Spleen (tissue), 7 donors: ENCODE data around the gene OTUD4.

Source experiments
- CTCF ChIP-seq, 11 experiments: fragments of 200-600 bp in 7 of 11; fragments of 450-650 bp in 4 of 11; sonication (generic) in 4 of 11; IDR thresholded peaks in 8 of 11; conservative IDR thresholded peaks in 3 of 11; 1 replicate in 7 of 11; 2 replicates in 4 of 11; pipeline versions ENCODE4 v1.4.0 to v1.8.0; 2016 to 2021; ENCODE audit warnings: antibody characterized with exemption in 11 of 11, inconsistent platforms in 4 of 11, mild to moderate bottlenecking in 1 of 11
- POLR2A ChIP-seq, 3 donors: fragments of 450-650 bp; IDR thresholded peaks; one replicate each; pipeline ENCODE4 v1.5.1; 2017; ENCODE audit warnings: antibody characterized with exemption in 3 of 3, mild to moderate bottlenecking in 1 of 3
- POLR2AphosphoS5 ChIP-seq, 3 donors: sonication (generic); formaldehyde crosslinking; IDR thresholded peaks; one replicate each; pipeline ENCODE4 v1.5.1; 2017; ENCODE audit warnings: antibody characterized with exemption in 3 of 3
- donor health status: DM: no; HTN: no; CAD: no; lungs with moderate emphysema.
- donor health status: DM: no; HTN: no; CAD: no.
- donor health status: DM: no; HTN: no; CAD: no.

- no peak for TF ChIP-seq CTCF (IDR thresholded peaks at IDR 0.05 in 8 of 11, conservative IDR thresholded peaks at IDR 0.05 in 3 of 11)
- TF ChIP-seq POLR2A (IDR thresholded peaks at IDR 0.05), result no peak
- no peak for TF ChIP-seq POLR2AphosphoS5 (IDR thresholded peaks at IDR 0.05)
Observed at GRCh38 chr4:145168581-145169187, 11.7 kb downstream of the OTUD4 start.
